SJCRH30 (cell line): Measurements from ENCODE around the gene KCNQ1OT1. TPM values are rescaled to one million over a fixed set of nuclear protein-coding genes. Genes with fewer than 3 reads are reported as not detected.

Source experiments
- DNase-seq, 2 experiments: peaks; one replicate each; pipeline ENCODE4 v3.0.0-alpha.2; 2015 to 2020
- H3K27ac ChIP-seq: fragments of 250-450 bp; sonication (Bioruptor Pico); 2 replicates; pipeline ENCODE4 v1.5.1; 2020; ENCODE audit warnings: mild to moderate bottlenecking, moderate library complexity
- H3K27me3 ChIP-seq: fragments of 250-450 bp; sonication (Bioruptor Pico); 2 replicates; pipeline ENCODE4 v1.5.1; 2020; ENCODE audit warnings: mild to moderate bottlenecking, moderate library complexity
- H3K36me3 ChIP-seq: fragments of 250-450 bp; sonication (Bioruptor Pico); 2 replicates; pipeline ENCODE4 v1.5.1; 2020; ENCODE audit warnings: mild to moderate bottlenecking, moderate library complexity
- H3K4me1 ChIP-seq: fragments of 250-450 bp; sonication (Bioruptor Pico); 2 replicates; pipeline ENCODE4 v1.5.1; 2020; ENCODE audit warnings: mild to moderate bottlenecking, moderate library complexity
- H3K4me3 ChIP-seq: fragments of 250-450 bp; sonication (Bioruptor Pico); 2 replicates; pipeline ENCODE4 v1.5.1; 2020; ENCODE audit warnings: mild to moderate bottlenecking, moderate library complexity
- H3K9me3 ChIP-seq: fragments of 250-450 bp; sonication (Bioruptor Pico); replicated peaks from 2 replicates; pipeline ENCODE4 v1.5.1; 2020; ENCODE audit warnings: mild to moderate bottlenecking, moderate library complexity
- total RNA-seq: library from RNA; depleted of rRNA; stranded (reverse); fragments of >200 nt; shearing (Covaris generic); gene quantifications from 2 replicates; pipeline ENCODE4 v1.2.3, GENCODE V29; 2014

Gene KCNQ1OT1
- total RNA-seq, 1 experiment from 2014 or later = 12.3 TPM

DNA sequence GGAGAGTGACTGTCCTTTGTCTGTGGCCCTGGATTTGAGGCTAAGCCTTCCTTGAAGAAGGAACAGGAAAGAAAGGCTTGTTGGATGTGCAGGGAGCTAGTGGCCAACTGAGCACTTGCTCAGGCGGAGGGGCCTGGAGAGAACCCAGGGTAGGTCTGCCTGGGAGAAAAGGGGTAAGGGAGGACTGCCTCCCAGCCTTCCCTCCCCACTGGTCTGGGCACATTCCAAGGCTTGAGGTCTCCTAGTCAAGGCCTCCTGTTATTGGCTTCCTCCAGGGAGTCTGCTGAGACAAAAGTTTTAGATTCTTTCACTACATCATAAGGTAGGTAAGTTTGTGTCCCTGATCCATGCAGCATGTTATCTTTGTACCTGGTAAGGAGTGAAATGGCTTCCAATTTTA, 15.2 kb downstream of the KCNQ1OT1 start:
- Histone ChIP-seq H3K4me3 (no peak overlapping the region), H3K36me3 (peaks cover 83% of the 10 kb centered on the region), H3K27ac (no peak overlapping the region), H3K4me1 (no peaks in the 10 kb centered on the region; the same call in 1 of the 2 replicates), H3K9me3 (no peaks in the 10 kb centered on the region), H3K27me3 (no peaks in the 10 kb centered on the region)
- DNase-seq = no peak

DNA sequence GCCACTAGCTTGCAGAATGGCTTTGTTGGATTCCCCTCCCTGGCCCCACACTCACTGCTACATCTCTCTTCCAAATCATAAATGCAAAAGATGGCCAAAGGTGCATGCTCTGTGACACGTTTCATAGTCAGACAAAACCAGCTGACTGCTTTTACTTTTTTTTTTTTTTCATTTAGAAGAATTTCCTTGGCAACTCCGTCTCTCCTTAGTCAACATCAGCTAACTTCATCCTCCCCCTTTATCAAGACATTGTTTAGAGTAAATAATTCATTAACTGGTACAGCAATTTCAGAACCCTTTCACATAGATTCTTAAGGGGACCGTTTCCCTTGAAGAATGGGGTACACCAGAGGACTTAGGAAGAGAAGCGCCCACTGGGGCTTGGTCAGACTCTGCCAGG, 16.0 kb downstream of the KCNQ1OT1 start:
- Histone ChIP-seq H3K27ac (no peak overlapping the region), H3K4me1 (no peaks in the 10 kb centered on the region), H3K4me3 (no peak overlapping the region), H3K36me3 (peaks cover 83% of the 10 kb centered on the region), H3K27me3 (no peaks in the 10 kb centered on the region), H3K9me3 (no peaks in the 10 kb centered on the region)
- DNase-seq = no peak

DNA sequence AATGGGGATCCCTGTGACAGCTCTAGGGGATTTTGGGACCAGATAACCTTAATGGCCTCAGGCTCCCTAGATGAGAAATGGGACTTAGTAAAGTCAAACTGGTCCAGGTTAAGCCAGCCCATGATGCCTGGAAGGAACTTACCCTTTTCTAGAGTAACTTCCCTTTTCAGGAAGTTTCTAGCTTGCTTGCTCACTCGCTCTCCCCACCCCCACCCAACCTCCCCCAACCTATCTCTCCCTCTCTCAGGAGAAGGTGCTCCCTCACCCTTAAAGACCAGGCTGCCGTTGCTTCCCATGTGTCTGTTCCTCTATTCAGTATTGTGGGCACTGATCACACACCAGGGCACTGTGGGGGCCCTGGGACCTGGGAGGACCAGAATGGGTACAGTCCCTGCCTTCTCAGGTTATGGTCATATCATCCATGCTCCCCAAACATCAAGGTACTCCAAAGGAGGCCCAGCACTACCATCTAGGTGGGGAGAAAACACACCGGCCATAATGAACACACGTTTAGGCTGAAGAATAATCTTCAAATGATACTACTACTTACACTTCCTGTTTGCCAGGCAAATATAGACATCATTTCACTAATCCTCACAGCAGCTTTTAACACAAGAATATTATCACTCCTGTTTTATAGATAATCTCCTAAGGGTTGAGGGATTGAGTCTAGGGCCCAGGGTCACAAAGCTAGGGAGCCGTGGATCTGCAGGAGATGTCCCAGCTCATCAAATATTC, 18.2 kb downstream of the KCNQ1OT1 start:
- no peak for DNase-seq

DNA sequence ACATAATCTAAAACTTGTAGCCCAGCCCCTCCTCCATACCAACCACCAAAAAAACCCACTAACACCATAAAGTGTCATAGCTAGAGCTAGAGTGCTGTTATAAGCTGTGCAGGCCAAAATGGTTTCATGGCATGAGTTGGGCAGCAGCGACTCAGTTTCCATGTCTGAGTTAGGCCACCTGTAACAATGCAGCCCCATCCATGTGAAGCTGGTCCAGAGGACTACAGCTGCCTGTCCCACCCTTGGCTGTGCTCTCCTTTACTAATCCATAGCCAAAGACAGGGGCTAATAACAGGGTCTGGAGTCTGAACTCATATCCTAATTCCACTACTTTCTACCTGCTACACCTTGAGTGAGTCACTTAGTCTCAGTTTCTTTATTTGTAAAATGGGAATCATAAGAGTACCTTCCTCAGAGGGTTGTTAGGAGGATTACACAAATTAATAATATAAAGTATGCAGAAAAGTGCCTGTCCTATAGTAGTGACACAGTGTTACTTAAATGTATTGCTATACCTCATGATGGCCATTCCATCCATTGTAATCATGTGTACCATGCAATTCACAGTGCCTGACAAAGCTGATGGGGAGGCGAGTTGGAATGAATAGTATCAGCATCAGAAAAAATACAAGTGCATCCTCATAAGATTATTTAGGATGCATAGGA, 20.6 kb downstream of the KCNQ1OT1 start:
- H3K4me1 ChIP-seq = peaks cover 4% of the 10 kb centered on the region; the same call in 1 of the 2 replicates
- no peak overlapping the region for H3K4me3 ChIP-seq
- no peaks in the 10 kb centered on the region for H3K9me3 ChIP-seq
- H3K27me3 ChIP-seq = no peaks in the 10 kb centered on the region
- H3K27ac ChIP-seq = no peak overlapping the region
- no peak for DNase-seq
- H3K36me3 ChIP-seq = peaks cover 79% of the 10 kb centered on the region

More for the DNA sequence above, 18.2 kb downstream of the KCNQ1OT1 start:
- no peaks in the 10 kb centered on the region for H3K27me3 ChIP-seq
- no peaks in the 10 kb centered on the region for H3K9me3 ChIP-seq
- peaks cover 4% of the 10 kb centered on the region; the same call in 1 of the 2 replicates for H3K4me1 ChIP-seq
- no peak overlapping the region for H3K4me3 ChIP-seq
- peaks cover 87% of the 10 kb centered on the region for H3K36me3 ChIP-seq
- no peak overlapping the region for H3K27ac ChIP-seq

DNA sequence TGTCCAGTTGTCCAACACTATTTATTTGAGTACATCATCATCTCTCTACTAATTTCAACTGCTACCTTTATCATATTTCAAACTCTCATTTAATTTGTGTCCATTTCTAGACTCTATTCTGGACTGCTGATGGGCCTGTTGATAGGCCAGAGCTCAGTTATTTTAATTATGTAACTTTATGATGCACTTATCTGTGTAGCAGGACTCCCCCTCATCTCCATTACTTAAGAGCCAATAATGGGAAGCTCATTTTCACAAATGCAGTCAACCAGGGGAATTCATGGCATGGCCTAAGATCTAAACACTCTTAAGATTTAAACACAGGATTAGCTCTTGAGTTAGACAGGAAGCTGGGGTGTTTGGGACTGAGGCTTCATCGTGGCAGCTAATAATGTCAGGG, 21.4 kb downstream of the KCNQ1OT1 start:
- DNase-seq = no peak
- H3K27me3 ChIP-seq = no peaks in the 10 kb centered on the region
- H3K9me3 ChIP-seq = no peaks in the 10 kb centered on the region
- no peak overlapping the region for H3K4me3 ChIP-seq
- peaks cover 78% of the 10 kb centered on the region for H3K36me3 ChIP-seq
- H3K4me1 ChIP-seq = peaks cover 4% of the 10 kb centered on the region; the same call in 1 of the 2 replicates
- no peak overlapping the region for H3K27ac ChIP-seq

DNA sequence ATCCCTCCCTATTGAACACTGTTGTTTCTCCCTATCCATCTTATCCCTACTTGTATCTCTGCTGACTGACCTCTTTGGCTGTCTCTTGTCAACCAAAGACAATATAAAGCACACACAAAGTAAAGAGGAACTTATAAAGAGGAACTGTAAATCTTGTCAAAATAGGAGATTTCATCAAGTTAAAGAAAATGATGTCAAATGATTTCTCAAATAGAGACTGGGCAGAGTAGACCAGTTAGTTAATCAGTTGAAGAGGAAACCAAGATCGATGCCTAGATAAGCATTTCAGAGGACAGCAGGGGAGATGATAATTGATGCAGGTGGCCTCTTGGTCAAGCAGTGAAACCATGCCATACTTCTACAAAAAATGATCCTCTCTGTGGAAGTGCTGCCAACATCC, 22.7 kb downstream of the KCNQ1OT1 start:
- Histone ChIP-seq H3K9me3 (no peaks in the 10 kb centered on the region), H3K36me3 (peaks cover 79% of the 10 kb centered on the region), H3K27ac (no peak overlapping the region), H3K4me3 (no peak overlapping the region), H3K4me1 (peaks cover 4% of the 10 kb centered on the region), H3K27me3 (no peaks in the 10 kb centered on the region)
- DNase-seq = no peak

DNA sequence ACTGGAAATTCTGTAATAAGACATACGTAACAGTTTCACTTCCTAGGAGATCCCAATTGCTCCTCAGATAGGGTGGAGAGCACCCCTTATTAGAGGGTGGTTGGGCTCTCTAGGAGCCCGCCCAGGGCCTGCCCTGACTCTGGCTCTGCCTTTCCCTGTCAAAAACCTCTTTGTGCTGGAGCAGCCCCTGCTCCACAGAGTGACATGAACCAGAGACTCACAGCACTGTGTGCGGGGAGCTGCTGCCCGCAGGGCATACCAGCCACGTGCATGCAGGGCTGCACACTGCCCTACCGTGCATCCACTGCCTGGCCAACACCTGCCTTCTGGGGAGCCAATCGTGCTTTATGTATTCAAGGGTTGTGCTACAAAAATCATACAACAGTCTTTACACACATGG, 24.3 kb downstream of the KCNQ1OT1 start:
- H3K27me3 ChIP-seq = no peaks in the 10 kb centered on the region
- H3K36me3 ChIP-seq = peaks cover 84% of the 10 kb centered on the region
- no peak overlapping the region for H3K4me3 ChIP-seq
- no peak for DNase-seq
- H3K4me1 ChIP-seq = peaks cover 4% of the 10 kb centered on the region
- no peaks in the 10 kb centered on the region for H3K9me3 ChIP-seq
- H3K27ac ChIP-seq = no peak overlapping the region

DNA sequence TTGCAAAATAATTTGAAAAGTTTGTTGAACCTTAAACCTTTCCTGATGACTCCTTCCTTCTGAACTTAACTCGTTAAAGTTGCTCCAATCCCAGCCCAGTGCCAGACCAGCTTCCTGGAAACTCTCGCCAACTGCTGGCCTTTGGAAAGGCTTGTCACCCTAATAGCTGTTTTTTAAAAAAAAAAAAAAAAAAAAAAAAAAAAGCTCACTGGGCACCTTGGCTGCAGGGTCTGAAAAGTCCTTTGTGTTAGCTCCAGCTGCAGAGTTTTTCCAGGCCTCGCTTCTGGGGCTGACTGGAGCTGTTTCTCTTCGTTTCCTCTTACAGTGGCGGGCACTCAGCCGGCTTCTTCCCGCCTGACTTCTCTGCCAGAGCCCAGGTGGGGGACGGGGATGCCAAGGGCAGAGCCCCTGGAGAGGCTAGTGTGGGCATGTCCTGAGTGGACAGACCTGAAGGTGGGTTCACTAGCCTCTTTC, 25.1 kb downstream of the KCNQ1OT1 start:
- H3K9me3 ChIP-seq = no peaks in the 10 kb centered on the region
- H3K4me1 ChIP-seq = peaks cover 4% of the 10 kb centered on the region
- H3K27me3 ChIP-seq = no peaks in the 10 kb centered on the region
- no peak for DNase-seq
- H3K27ac ChIP-seq = no peak overlapping the region
- peaks cover 87% of the 10 kb centered on the region for H3K36me3 ChIP-seq
- H3K4me3 ChIP-seq = no peak overlapping the region

DNA sequence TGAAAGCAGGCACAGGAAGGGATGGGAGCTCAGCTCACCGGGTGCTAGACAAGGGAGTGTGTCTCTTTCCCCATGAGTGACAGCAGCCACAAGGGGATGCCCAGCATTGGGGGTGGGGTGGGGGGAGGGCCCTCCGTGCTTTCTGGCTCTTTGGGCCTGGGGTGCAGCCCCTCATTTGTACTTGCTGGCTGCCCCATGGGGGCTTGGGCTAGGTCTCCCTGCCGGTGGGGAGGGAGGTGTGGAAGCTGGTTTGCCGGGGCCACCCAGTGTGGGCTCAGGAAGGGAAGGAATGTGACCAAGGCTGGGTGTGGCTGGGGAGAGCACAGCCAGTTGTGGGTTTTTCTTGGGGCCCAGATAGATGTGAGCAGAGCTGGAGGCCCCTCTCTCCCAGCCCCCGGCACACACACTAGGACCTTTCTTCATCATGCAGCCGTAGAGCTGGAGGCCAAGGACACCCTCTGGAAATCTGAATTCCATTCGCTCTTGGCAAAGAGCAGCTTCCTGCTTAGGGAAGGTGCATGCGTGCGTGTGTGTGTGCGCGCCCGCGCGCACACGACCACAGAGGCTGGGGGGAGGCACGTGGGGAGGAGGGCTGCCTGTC, 25.8 kb downstream of the KCNQ1OT1 start:
- Histone ChIP-seq H3K36me3 (peaks cover 88% of the 10 kb centered on the region), H3K27ac (no peak overlapping the region), H3K27me3 (no peaks in the 10 kb centered on the region), H3K4me1 (peaks cover 4% of the 10 kb centered on the region), H3K4me3 (no peak overlapping the region), H3K9me3 (no peaks in the 10 kb centered on the region)
- DNase-seq = no peak

GRCh38 chr11:2673250-2673610, 26.6 kb downstream of the KCNQ1OT1 start:
- Histone ChIP-seq H3K36me3 (peaks cover 88% of the 10 kb centered on the region), H3K27ac (no peak overlapping the region), H3K27me3 (no peaks in the 10 kb centered on the region), H3K4me1 (peaks cover 4% of the 10 kb centered on the region), H3K4me3 (no peak overlapping the region), H3K9me3 (no peaks in the 10 kb centered on the region)
- no peak for DNase-seq

DNA sequence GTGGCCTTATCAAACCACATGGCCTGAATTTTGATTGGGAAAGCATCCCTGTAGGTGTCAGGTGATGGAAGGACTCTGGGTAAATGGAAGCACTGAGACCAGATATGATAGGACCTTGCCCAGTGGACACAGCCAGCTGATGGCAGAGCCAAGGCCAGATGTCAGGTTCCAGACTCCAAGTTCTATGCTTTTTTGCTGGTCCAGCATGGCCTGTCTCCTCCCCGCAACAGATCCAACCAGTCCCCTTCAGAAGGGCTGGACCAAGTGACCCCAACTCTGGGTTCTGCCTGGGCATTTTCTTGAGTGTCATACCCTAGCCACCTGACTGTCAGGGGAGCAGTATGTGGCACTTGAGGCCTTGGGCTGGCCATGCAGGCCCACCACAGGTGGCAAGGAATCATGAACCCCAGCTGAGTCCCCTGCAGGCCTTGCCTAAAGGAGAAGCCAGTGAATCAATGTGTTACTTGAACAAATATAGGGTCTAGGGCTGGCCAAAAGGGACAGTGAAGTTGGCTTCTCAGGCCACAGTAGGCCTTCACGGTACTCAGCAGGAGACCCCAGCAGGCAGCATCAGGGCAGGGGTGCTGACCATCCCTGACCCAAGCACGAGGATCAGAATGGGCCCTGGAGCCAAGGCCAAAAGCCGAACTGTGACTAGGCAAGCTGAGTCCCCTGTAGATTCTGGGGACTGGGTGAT, 27.1 kb downstream of the KCNQ1OT1 start:
- no peak overlapping the region for H3K4me3 ChIP-seq
- H3K27ac ChIP-seq = no peak overlapping the region
- peaks cover 1% of the 10 kb centered on the region for H3K4me1 ChIP-seq
- no peaks in the 10 kb centered on the region for H3K27me3 ChIP-seq
- H3K9me3 ChIP-seq = no peaks in the 10 kb centered on the region
- DNase-seq = no peak
- H3K36me3 ChIP-seq = peaks cover 88% of the 10 kb centered on the region

GRCh38 chr11:2671748-2672147, 28.0 kb downstream of the KCNQ1OT1 start:
- Histone ChIP-seq H3K4me3 (no peak overlapping the region), H3K27me3 (no peaks in the 10 kb centered on the region), H3K9me3 (no peaks in the 10 kb centered on the region), H3K4me1 (no peaks in the 10 kb centered on the region; the same call in 1 of the 2 replicates), H3K36me3 (peaks cover 87% of the 10 kb centered on the region), H3K27ac (no peak overlapping the region)
- no peak for DNase-seq

- H3K27me3 ChIP-seq = no peaks in the 10 kb centered on the region
- DNase-seq = no peak
These were observed 29.2 kb downstream of the KCNQ1OT1 start for GRCh38 chr11:2670541-2671100.

GRCh38 chr11:2669634-2670469, 29.9 kb downstream of the KCNQ1OT1 start:
- no peaks in the 10 kb centered on the region; the same call in 1 of the 2 replicates for H3K4me1 ChIP-seq
- H3K36me3 ChIP-seq = peaks cover 92% of the 10 kb centered on the region
- DNase-seq = no peak
- H3K27me3 ChIP-seq = no peaks in the 10 kb centered on the region
- H3K9me3 ChIP-seq = no peaks in the 10 kb centered on the region
- no peak overlapping the region for H3K4me3 ChIP-seq
- H3K27ac ChIP-seq = no peak overlapping the region

More at GRCh38 chr11:2670541-2671100, 29.2 kb downstream of the KCNQ1OT1 start:
- Histone ChIP-seq H3K4me1 (no peaks in the 10 kb centered on the region; the same call in 1 of the 2 replicates), H3K4me3 (no peak overlapping the region), H3K27ac (no peak overlapping the region), H3K9me3 (no peaks in the 10 kb centered on the region), H3K36me3 (peaks cover 87% of the 10 kb centered on the region)
